SK-N-SH (cell line): ENCODE data around the gene GFOD2. TPM values are rescaled to one million over a fixed set of nuclear protein-coding genes. Genes with fewer than 3 reads are reported as not detected.

Experiments used
- CTCF ChIA-PET: fragments of 300-600, 350-600 bp; formaldehyde crosslinking; extraction: SDS; loops from one replicate; lab custom pipeline; 2021; lab: Yijun Ruan, JAX
- POLR2A ChIA-PET: fragments of 350-600 bp; sonication (Branson Sonifier 250); formaldehyde crosslinking; extraction: SDS; loops from one replicate; lab custom pipeline; 2020; ENCODE audit warnings: antibody characterized with exemption, inconsistent platforms; lab: Yijun Ruan, JAX
- DNase-seq: peaks from one replicate; pipeline ENCODE4 v3.0.0; 2012
- H2AFZ ChIP-seq: fragments of 200-600 bp; sonication (generic); 2 replicates; pipeline ENCODE4 v1.8.1; 2016; ENCODE audit warnings: antibody characterized with exemption, mild to moderate bottlenecking, low read depth
- H3F3A ChIP-seq: fragments of 200-600 bp; sonication (generic); replicated peaks from 2 replicates; pipeline ENCODE3; 2016; ENCODE audit warnings: antibody characterized with exemption, mild to moderate bottlenecking; ENCODE audit not compliant: insufficient read depth
- H3K27ac ChIP-seq, 2 experiments: fragments of 200-500 bp in 1 of 2; fragments of 200-600 bp in 1 of 2; sonication (Bioruptor generic) in 1 of 2; sonication (generic), shearing (Covaris generic) in 1 of 2; 2 replicates each; pipeline versions ENCODE4 v1.5.1 to v1.6.1; 2014 to 2016; ENCODE audit warnings: low read depth in 2 of 2, inconsistent platforms in 1 of 2, low read length in 1 of 2, mild to moderate bottlenecking in 1 of 2, mixed read lengths in 1 of 2
- H3K27me3 ChIP-seq: fragments of 200-600 bp; sonication (generic), shearing (Covaris generic); 2 replicates; pipeline ENCODE4 v1.6.1; 2016; ENCODE audit warnings: mixed run types; ENCODE audit not compliant: insufficient read depth
- H3K36me3 ChIP-seq, 2 experiments: fragments of 200-500 bp in 1 of 2; fragments of 200-600 bp in 1 of 2; sonication (Bioruptor generic) in 1 of 2; sonication (generic) in 1 of 2; replicated peaks in 1 of 2; 2 replicates each; pipeline versions ENCODE3 to v1.5.1; 2014 to 2016; ENCODE audit warnings: low read length in 1 of 2, mild to moderate bottlenecking in 1 of 2; ENCODE audit not compliant: insufficient read depth in 2 of 2, control insufficient read depth in 1 of 2
- H3K4me1 ChIP-seq, 2 experiments: fragments of 200-500 bp in 1 of 2; fragments of 200-600 bp in 1 of 2; sonication (Bioruptor generic) in 1 of 2; sonication (generic), shearing (Covaris generic) in 1 of 2; 2 replicates each; pipeline versions ENCODE4 v1.5.1 to v1.6.1; 2014 to 2016; ENCODE audit warnings: low read depth in 1 of 2, low read length in 1 of 2, mixed run types in 1 of 2; ENCODE audit not compliant: insufficient read depth in 2 of 2, control insufficient read depth in 1 of 2
- H3K4me2 ChIP-seq: fragments of 200-600 bp; sonication (generic), shearing (Covaris generic); 2 replicates; pipeline ENCODE4 v1.6.1; 2017; ENCODE audit warnings: mixed run types
- H3K4me3 ChIP-seq, 2 experiments: fragments of 200-500 bp in 1 of 2; fragments of 200-600 bp in 1 of 2; sonication (Bioruptor generic) in 1 of 2; sonication (generic), shearing (Covaris generic) in 1 of 2; 2 replicates each; pipeline versions ENCODE4 v1.5.1 to v1.8.1; 2014 to 2016; ENCODE audit warnings: low read depth in 2 of 2, inconsistent platforms in 1 of 2, low read length in 1 of 2, mild to moderate bottlenecking in 1 of 2, mixed read lengths in 1 of 2, moderate library complexity in 1 of 2
- H3K79me2 ChIP-seq: fragments of 200-600 bp; sonication (generic); 2 replicates; pipeline ENCODE4 v1.8.1; 2017; ENCODE audit warnings: mild to moderate bottlenecking; ENCODE audit not compliant: insufficient read depth
- H3K9ac ChIP-seq: fragments of 200-600 bp; sonication (generic); 2 replicates; pipeline ENCODE4 v1.6.1; 2017; ENCODE audit warnings: mixed run types
- H3K9me2 ChIP-seq: fragments of 200-600 bp; sonication (generic); 2 replicates; pipeline ENCODE4 v1.6.1; 2017; ENCODE audit warnings: mixed run types
- H3K9me3 ChIP-seq: fragments of 200-600 bp; sonication (generic); 2 replicates; pipeline ENCODE4 v1.6.1; 2017; ENCODE audit warnings: mixed run types, mild to moderate bottlenecking, moderate library complexity
- H4K20me1 ChIP-seq: fragments of 200-600 bp; sonication (generic); 2 replicates; pipeline ENCODE4 v1.6.1; 2017; ENCODE audit warnings: mild to moderate bottlenecking, mixed run types; ENCODE audit not compliant: insufficient read depth
- ELF1 ChIP-seq: IDR thresholded peaks from 2 replicates; pipeline ENCODE4 v1.4.0; 2012
- EP300 ChIP-seq, 2 experiments: IDR thresholded peaks; 2 replicates each; pipeline versions ENCODE4 v1.4.0 to v1.6.1; 2012; ENCODE audit warnings: borderline replicate concordance in 1 of 2, low read depth in 1 of 2, low read length in 1 of 2
- GABPA ChIP-seq: IDR thresholded peaks from 2 replicates; pipeline ENCODE4 v1.4.0; 2012; ENCODE audit warnings: low read depth, mild to moderate bottlenecking
- NFIC ChIP-seq: IDR thresholded peaks from 2 replicates; pipeline ENCODE4 v1.4.0; 2012; ENCODE audit warnings: borderline replicate concordance
- RCOR1 ChIP-seq: fragments of 150-350 bp; IDR thresholded peaks from 2 replicates; pipeline ENCODE4 v1.6.1; 2017; ENCODE audit warnings: antibody characterized with exemption, low read length
- TCF12 ChIP-seq: IDR thresholded peaks from 2 replicates; pipeline ENCODE4 v1.4.0; 2012
- TEAD4 ChIP-seq: IDR thresholded peaks from 2 replicates; pipeline ENCODE4 v1.4.0; 2012; ENCODE audit warnings: mild to moderate bottlenecking, borderline replicate concordance; ENCODE audit not compliant: insufficient read depth
- ZBTB33 ChIP-seq: IDR thresholded peaks from 2 replicates; pipeline ENCODE4 v1.4.0; 2012; ENCODE audit warnings: low read depth, borderline replicate concordance
- WGBS: methylation state at CpG from one replicate; pipeline ENCODE4 v1.1.6; 2017; ENCODE audit warnings: low lambda C conversion rate; 5-methylcytosine and 5-hydroxymethylcytosine counted together
- polyA plus RNA-seq, 3 experiments: library from polyadenylated mRNA; depleted of rRNA; stranded (reverse); fragments of >200 nt; gene quantifications; 2 replicates each; pipeline ENCODE4 v1.2.3, GENCODE V29; 2012
- TF ChIP-seq, protein P1 (sequence below): IDR thresholded peaks from 2 replicates; pipeline ENCODE4 v1.4.0; 2012; ENCODE audit warnings: low read depth, borderline replicate concordance

Gene GFOD2
- polyA plus RNA-seq, 1 of the 3 experiments (the other 2 are of a cell fraction), result 19.0 TPM

GRCh38 chr16:67651039-67651438 lies 68.1 kb downstream of the GFOD2 start:
- POLR2A ChIA-PET, result interaction anchor here (0.9 kb wide), 1 partner anchor 9 kb away, joined by 3 read pairs; the partner anchor contains the start of gene ACD
- no peak for TF ChIP-seq EP300 (IDR thresholded peaks at IDR 0.05; ENCODE audit: borderline replicate concordance in 1 of 2, low read depth in 1 of 2, low read length in 1 of 2)
- TF ChIP-seq RCOR1, result no peak
- no peak for TF ChIP-seq TEAD4
- 70% methylated on average over 7 of the region's 7 CpGs for WGBS
- H3K4me3 ChIP-seq, result no peak overlapping the region
- no peaks in the 10 kb centered on the region for H3K79me2 ChIP-seq
- peaks cover 0 to 10% of the 10 kb centered on the region in 2 experiments; a peak in 1 of 4 replicates for H3K4me1 ChIP-seq
- CTCF ChIA-PET, result interaction anchor here (0.8 to 16.5 kb wide), 5 partner anchors 17 to 129 kb away, joined by 3 to 263 read pairs (median 14); partner anchors contain the start of gene CTCF
- H3K36me3 ChIP-seq, result no peaks in the 10 kb centered on the region
- DNase-seq, result no peak
- no peak overlapping the region for H3K4me2 ChIP-seq
- no peaks in the 10 kb centered on the region for H3K9me2 ChIP-seq
- no peak overlapping the region for H2AFZ ChIP-seq
- H3K9ac ChIP-seq, result no peak overlapping the region
- no peaks in the 10 kb centered on the region for H3K27me3 ChIP-seq
- H4K20me1 ChIP-seq, result peaks cover 4% of the 10 kb centered on the region; the same call in 1 of the 2 replicates
- no peaks in the 10 kb centered on the region for H3K9me3 ChIP-seq
- H3K27ac ChIP-seq, result no peak overlapping the region
- H3F3A ChIP-seq, result peaks cover 4% of the 10 kb centered on the region

- Histone ChIP-seq H3K27me3 (no peaks in the 10 kb centered on the region), H3K27ac (no peak overlapping the region), H3K9me2 (no peaks in the 10 kb centered on the region), H3K4me3 (no peak overlapping the region), H3K4me2 (no peak overlapping the region), H3K4me1 (peaks cover 0 to 13% of the 10 kb centered on the region in 2 experiments; a peak in 1 of 4 replicates), H3F3A (no peaks in the 10 kb centered on the region), H3K9me3 (no peaks in the 10 kb centered on the region), H3K79me2 (no peaks in the 10 kb centered on the region), H2AFZ (no peak overlapping the region), H3K36me3 (no peaks in the 10 kb centered on the region), H4K20me1 (peaks cover 4% of the 10 kb centered on the region; the same call in 1 of the 2 replicates), H3K9ac (no peak overlapping the region)
- 72% methylated on average over 8 of the region's 8 CpGs for WGBS
- ChIA-PET CTCF (interaction anchor here (0.6 to 16.5 kb wide), 4 partner anchors 87 to 318 kb away, joined by 3 to 263 read pairs (median 28); partner anchors contain the start of gene CTCF), POLR2A (no interaction called here)
- no peak for DNase-seq
- TF ChIP-seq, protein P1, sequence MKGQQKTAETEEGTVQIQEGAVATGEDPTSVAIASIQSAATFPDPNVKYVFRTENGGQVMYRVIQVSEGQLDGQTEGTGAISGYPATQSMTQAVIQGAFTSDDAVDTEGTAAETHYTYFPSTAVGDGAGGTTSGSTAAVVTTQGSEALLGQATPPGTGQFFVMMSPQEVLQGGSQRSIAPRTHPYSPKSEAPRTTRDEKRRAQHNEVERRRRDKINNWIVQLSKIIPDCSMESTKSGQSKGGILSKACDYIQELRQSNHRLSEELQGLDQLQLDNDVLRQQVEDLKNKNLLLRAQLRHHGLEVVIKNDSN, result no peak
- TF ChIP-seq GABPA, result no peak
- TF ChIP-seq ZBTB33, result no peak
- no peak for TF ChIP-seq TCF12
- no peak for TF ChIP-seq ELF1
- no peak for TF ChIP-seq TEAD4
- TF ChIP-seq NFIC, result no peak
Measured at GRCh38 chr16:67650023-67650422, 69.1 kb downstream of the GFOD2 start.
